CD4-positive, alpha-beta T cell (primary cell): ENCODE data around the gene ELP1. TPM values are rescaled to one million over a fixed set of nuclear protein-coding genes. Genes with fewer than 3 reads are reported as not detected.
"Not testable (repeated sequence)": the region's sequence is repeated elsewhere in the genome, so short reads cannot be mapped to it uniquely, and the experiment has no call there.

Source experiments
- ATAC-seq: fragments of 200-7000 bp; cut with Tn5 transposase; one replicate; pipeline ENCODE4 v1.10.0; 2022; ENCODE audit warnings: mild to moderate bottlenecking; ENCODE audit not compliant: poor library complexity
- CTCF ChIA-PET: fragments of 350-600 bp; sonication (Branson Sonifier 250); formaldehyde crosslinking; loops from one replicate; lab custom pipeline; 2021; ENCODE audit warnings: antibody characterized with exemption, inconsistent platforms; lab: Charles Lee
- POLR2A ChIA-PET: fragments of 350-600 bp; sonication (Branson Sonifier 250); formaldehyde crosslinking; loops from one replicate; lab custom pipeline; 2021; ENCODE audit warnings: antibody characterized with exemption, inconsistent platforms; lab: Charles Lee
- DNase-seq, 14 experiments: peaks; one replicate each; pipeline ENCODE4 v3.0.0-alpha.2; 2013 to 2020; ENCODE audit warnings: mixed read lengths in 2 of 14
- H3K27ac ChIP-seq, 2 donors: one replicate each; pipeline versions ENCODE4 v1.5.1 to v1.7.0; 2013; ENCODE audit warnings: low read length in 2 of 2, low read depth in 1 of 2, mild to moderate bottlenecking in 1 of 2
- H3K27me3 ChIP-seq, 2 experiments: 1 replicate in 1 of 2; 2 replicates in 1 of 2; pipeline versions ENCODE4 v1.6.1 to v1.7.0; 2013; ENCODE audit warnings: low read length in 2 of 2, control low read depth in 1 of 2, mild to moderate bottlenecking in 1 of 2, moderate library complexity in 1 of 2; ENCODE audit not compliant: insufficient read depth in 2 of 2, control insufficient read depth in 1 of 2
- H3K36me3 ChIP-seq: one replicate; pipeline ENCODE4 v1.6.1; 2013; ENCODE audit warnings: low read length, control low read depth; ENCODE audit not compliant: insufficient read depth
- H3K4me1 ChIP-seq: one replicate; pipeline ENCODE4 v1.6.1; 2013; ENCODE audit warnings: low read length, control low read depth; ENCODE audit not compliant: insufficient read depth
- H3K4me3 ChIP-seq: one replicate; pipeline ENCODE4 v1.5.1; 2013; ENCODE audit warnings: mild to moderate bottlenecking, low read length, moderate library complexity
- H3K9me3 ChIP-seq, 2 experiments: 1 replicate in 1 of 2; 2 replicates in 1 of 2; pipeline versions ENCODE4 v1.6.1 to v1.7.0; 2013; ENCODE audit warnings: low read length in 2 of 2, mild to moderate bottlenecking in 2 of 2, control low read depth in 1 of 2, moderate library complexity in 1 of 2; ENCODE audit not compliant: control insufficient read depth in 1 of 2, insufficient read depth in 1 of 2
- H3K27ac Mint-ChIP-seq: one replicate; pipeline ENCODE4 v1.8.0; 2020; ENCODE audit warnings: mixed read lengths
- H3K27me3 Mint-ChIP-seq: one replicate; pipeline ENCODE4 v1.8.0; 2021; ENCODE audit warnings: mixed read lengths
- H3K36me3 Mint-ChIP-seq: one replicate; pipeline ENCODE4 v1.8.0; 2021; ENCODE audit warnings: low read depth, mixed read lengths
- H3K4me1 Mint-ChIP-seq: one replicate; pipeline ENCODE4 v1.8.0; 2021; ENCODE audit warnings: low read depth, mixed read lengths
- H3K4me3 Mint-ChIP-seq: one replicate; pipeline ENCODE4 v1.8.0; 2020; ENCODE audit warnings: mild to moderate bottlenecking, mixed read lengths
- H3K9me3 Mint-ChIP-seq: one replicate; pipeline ENCODE4 v1.8.0; 2020; ENCODE audit warnings: mixed read lengths
- CTCF ChIP-seq: fragments of 200-600 bp; IDR thresholded peaks from one replicate; pipeline ENCODE4 v1.8.0; 2022; ENCODE audit warnings: antibody characterized with exemption, mild to moderate bottlenecking
- intact Hi-C, 2 experiments: fragments of 100-400 bp; cut with DNase I in 1 of 2; cut with micrococcal nuclease in 1 of 2; formaldehyde crosslinking; loops; one replicate each; pipeline versions ENCODE4 v1.15.1 to v1.9.0; 2023 to 2025; cut with DNase I, micrococcal nuclease
- total RNA-seq, 174 experiments: library from RNA in 2 of 174; stranded (reverse) in 2 of 174; gene quantifications; one replicate each; pipeline ENCODE4 v1.2.3 and lab custom pipeline; 2021 to 2026

ELP1 gene
- total RNA-seq, 2 experiments from 2014 or later, result 19.2 to 20.8 TPM

- DNase-seq (no peak), ATAC-seq (no peak)
- Mint-ChIP-seq H3K36me3 (peaks cover 100% of the 10 kb centered on the region), H3K27me3 (no peaks in the 10 kb centered on the region), H3K9me3 (no peaks in the 10 kb centered on the region), H3K27ac (no peak overlapping the region), H3K4me3 (no peak overlapping the region), H3K4me1 (no peaks in the 10 kb centered on the region)
- peaks cover 84% of the 10 kb centered on the region for H3K36me3 ChIP-seq
- no peak for TF ChIP-seq CTCF
- no peaks in the 10 kb centered on the region for H3K9me3 ChIP-seq
- H3K4me3 ChIP-seq, result no peak overlapping the region
- intact Hi-C loops, result no loop called here
- ChIA-PET POLR2A (no interaction called here), CTCF (no interaction called here)
- H3K27ac ChIP-seq, result no peak overlapping the region
- no peaks in the 10 kb centered on the region for H3K4me1 ChIP-seq
- H3K27me3 ChIP-seq, result no peaks in the 10 kb centered on the region
Measured at GRCh38 chr9:108897324-108898096, 36.4 kb downstream of the ELP1 start.

- ATAC-seq, result no peak
- intact Hi-C loops, result loop anchor here in 1 of 2 experiments (5.0 kb wide), 1 partner anchor 58 kb away; no protein-coding TSS in a partner anchor
- no peaks in the 10 kb centered on the region for H3K9me3 Mint-ChIP-seq
- Histone ChIP-seq H3K4me3 (no peak overlapping the region), H3K9me3 (no peaks in the 10 kb centered on the region), H3K36me3 (peaks cover 93% of the 10 kb centered on the region), H3K4me1 (no peaks in the 10 kb centered on the region), H3K27ac (no peak overlapping the region), H3K27me3 (no peaks in the 10 kb centered on the region)
- no peaks in the 10 kb centered on the region for H3K27me3 Mint-ChIP-seq
- H3K4me1 Mint-ChIP-seq, result no peaks in the 10 kb centered on the region
- no peak for TF ChIP-seq CTCF
- ChIA-PET CTCF (no interaction called here), POLR2A (interaction anchor here (0.6 kb wide), 1 partner anchor 65 kb away, joined by 3 read pairs; no protein-coding TSS in a partner anchor)
- no peak overlapping the region for H3K27ac Mint-ChIP-seq
- peaks cover 100% of the 10 kb centered on the region for H3K36me3 Mint-ChIP-seq
- no peak overlapping the region for H3K4me3 Mint-ChIP-seq
- DNase-seq, result no peak
Measured at GRCh38 chr9:108894225-108894997, 39.5 kb downstream of the ELP1 start.

- Histone ChIP-seq H3K27ac (no peak overlapping the region), H3K36me3 (peaks cover 73% of the 10 kb centered on the region), H3K9me3 (no peaks in the 10 kb centered on the region), H3K4me3 (no peak overlapping the region), H3K4me1 (no peaks in the 10 kb centered on the region), H3K27me3 (no peaks in the 10 kb centered on the region)
- Mint-ChIP-seq H3K9me3 (no peaks in the 10 kb centered on the region), H3K4me1 (no peaks in the 10 kb centered on the region), H3K27me3 (no peaks in the 10 kb centered on the region), H3K36me3 (peaks cover 91% of the 10 kb centered on the region), H3K4me3 (no peak overlapping the region), H3K27ac (no peak overlapping the region)
- TF ChIP-seq CTCF, result no peak
- ChIA-PET POLR2A (no interaction called here), CTCF (no interaction called here)
- DNase-seq (peak in 2 of 14 experiments; percentile 13 to 17), ATAC-seq (no peak)
- intact Hi-C loops, result loop anchor here (2.0 to 5.0 kb wide), 3 partner anchors 63 to 431 kb away; partner anchors contain the start of gene EPB41L4B (in 1 of the 2)
Measured at GRCh38 chr9:108889649-108890067, 44.3 kb downstream of the ELP1 start.

GRCh38 chr9:108886594-108887271 lies 47.2 kb downstream of the ELP1 start:
- peaks cover 86% of the 10 kb centered on the region for H3K36me3 Mint-ChIP-seq
- DNase-seq, H3K4me3 ChIP-seq, H3K27ac Mint-ChIP-seq, CTCF ChIA-PET, H3K27ac ChIP-seq, H3K9me3 Mint-ChIP-seq, H3K4me1 Mint-ChIP-seq, POLR2A ChIA-PET, H3K9me3 ChIP-seq, H3K27me3 ChIP-seq, H3K4me1 ChIP-seq, H3K4me3 Mint-ChIP-seq, ATAC-seq, H3K27me3 Mint-ChIP-seq: not testable (repeated sequence)
- H3K36me3 ChIP-seq, result peaks cover 62% of the 10 kb centered on the region
- intact Hi-C loops, result loop anchor here in 1 of 2 experiments (5.0 kb wide), 1 partner anchor 311 kb away; no protein-coding TSS in a partner anchor
